OCI-LY1 (cell line): ENCODE measurements around the gene PPP2R1B.

Source experiments
- H2AFZ ChIP-seq: fragments of 200-600 bp; sonication (generic), shearing (Covaris generic); 2 replicates; pipeline ENCODE4 v1.6.0; 2014; ENCODE audit warnings: antibody characterized with exemption, mild to moderate bottlenecking, low read length
- H3F3A ChIP-seq: fragments of 200-600 bp; sonication (generic), shearing (Covaris generic); 2 replicates; pipeline ENCODE4 v1.6.0; 2014; ENCODE audit warnings: mild to moderate bottlenecking, antibody characterized with exemption, low read length, moderate library complexity; ENCODE audit not compliant: insufficient read depth
- H3K27ac ChIP-seq: fragments of 200-600 bp; sonication (generic); 2 replicates; pipeline ENCODE4 v1.5.1; 2014; ENCODE audit warnings: low read length, mixed run types, mild to moderate bottlenecking, low read depth; ENCODE audit not compliant: poor library complexity, severe bottlenecking
- H3K27me3 ChIP-seq: fragments of 200-600 bp; sonication (generic); 2 replicates; pipeline ENCODE4 v1.6.0; 2014; ENCODE audit warnings: antibody characterized with exemption, mild to moderate bottlenecking, low read length, moderate library complexity; ENCODE audit not compliant: insufficient read depth
- H3K36me3 ChIP-seq: fragments of 200-600 bp; sonication (generic); 2 replicates; pipeline ENCODE4 v1.6.1; 2014; ENCODE audit warnings: mild to moderate bottlenecking, antibody characterized with exemption, low read length, moderate library complexity, mixed read lengths; ENCODE audit not compliant: insufficient read depth
- H3K4me1 ChIP-seq: fragments of 200-600 bp; sonication (generic); 2 replicates; pipeline ENCODE4 v1.5.1; 2014; ENCODE audit warnings: mild to moderate bottlenecking, low read length, moderate library complexity; ENCODE audit not compliant: insufficient read depth, severe bottlenecking
- H3K4me2 ChIP-seq: fragments of 200-600 bp; sonication (generic), shearing (Covaris generic); 2 replicates; pipeline ENCODE4 v1.6.1; 2014; ENCODE audit warnings: low read length
- H3K4me3 ChIP-seq: fragments of 200-600 bp; sonication (generic); 2 replicates; pipeline ENCODE4 v1.5.1; 2014; ENCODE audit warnings: low read length, low read depth, mild to moderate bottlenecking, mixed read lengths; ENCODE audit not compliant: poor library complexity, severe bottlenecking
- H3K79me2 ChIP-seq: fragments of 200-600 bp; shearing (Covaris generic); 2 replicates; pipeline ENCODE4 v1.6.1; 2016; ENCODE audit warnings: mixed run types, low read length, mixed read lengths; ENCODE audit not compliant: insufficient read depth
- H3K9ac ChIP-seq: fragments of 200-600 bp; sonication (generic), shearing (Covaris generic); 2 replicates; pipeline ENCODE4 v1.6.1; 2014; ENCODE audit warnings: mild to moderate bottlenecking, low read length, mixed read lengths
- H3K9me2 ChIP-seq: fragments of 200-600 bp; sonication (generic), shearing (Covaris generic); 2 replicates; pipeline ENCODE4 v1.6.1; 2014; ENCODE audit warnings: low read depth, mild to moderate bottlenecking, low read length, mixed read lengths
- H3K9me3 ChIP-seq: fragments of 200-600 bp; shearing (Covaris generic); 2 replicates; pipeline ENCODE4 v1.6.1; 2014; ENCODE audit warnings: low read length, mixed read lengths
- H4K20me1 ChIP-seq: fragments of 200-600 bp; sonication (generic), shearing (Covaris generic); 2 replicates; pipeline ENCODE4 v1.6.0; 2016; ENCODE audit warnings: mild to moderate bottlenecking, low read length; ENCODE audit not compliant: insufficient read depth
- CTCF ChIP-seq: fragments of 200-600 bp; sonication (generic), shearing (Covaris generic); IDR thresholded peaks from 2 replicates; pipeline ENCODE4 v1.5.1; 2017; ENCODE audit warnings: mild to moderate bottlenecking, antibody characterized with exemption, low read length, moderate library complexity, mixed read lengths
- EZH2 ChIP-seq: fragments of 200-600 bp; sonication (generic), shearing (Covaris generic); IDR thresholded peaks from 2 replicates; pipeline ENCODE4 v1.8.0; 2017; ENCODE audit warnings: borderline replicate concordance, mixed run types, mild to moderate bottlenecking, antibody characterized with exemption, low read length, moderate library complexity, mixed read lengths

PPP2R1B gene

GRCh38 chr11:111726301-111726713, 39.9 kb downstream of the PPP2R1B start:
- Histone ChIP-seq H3F3A (no peaks in the 10 kb centered on the region), H3K27ac (no peak overlapping the region), H3K4me2 (no peak overlapping the region), H4K20me1 (no peaks in the 10 kb centered on the region), H3K27me3 (no peaks in the 10 kb centered on the region), H3K4me1 (no peaks in the 10 kb centered on the region), H3K4me3 (no peak overlapping the region), H3K36me3 (peaks cover 60% of the 10 kb centered on the region), H3K9ac (no peak overlapping the region), H2AFZ (no peak overlapping the region), H3K9me3 (no peaks in the 10 kb centered on the region), H3K79me2 (no peaks in the 10 kb centered on the region), H3K9me2 (no peaks in the 10 kb centered on the region)
- TF ChIP-seq CTCF, result no peak
- TF ChIP-seq EZH2, result no peak

GRCh38 chr11:111725621-111726020, 40.6 kb downstream of the PPP2R1B start:
- Histone ChIP-seq H3F3A (no peaks in the 10 kb centered on the region), H3K9me2 (no peaks in the 10 kb centered on the region), H3K79me2 (no peaks in the 10 kb centered on the region), H3K9me3 (no peaks in the 10 kb centered on the region), H3K27ac (no peak overlapping the region), H4K20me1 (no peaks in the 10 kb centered on the region), H3K4me1 (no peaks in the 10 kb centered on the region), H3K27me3 (no peaks in the 10 kb centered on the region), H3K9ac (no peak overlapping the region), H3K36me3 (peaks cover 67% of the 10 kb centered on the region), H3K4me2 (no peak overlapping the region), H3K4me3 (no peak overlapping the region), H2AFZ (no peak overlapping the region)
- TF ChIP-seq EZH2 (no peak), CTCF (no peak)

- Histone ChIP-seq H3K27ac (no peak overlapping the region), H3K9me3 (no peaks in the 10 kb centered on the region), H3K9me2 (no peaks in the 10 kb centered on the region), H3K4me3 (no peak overlapping the region), H3K79me2 (no peaks in the 10 kb centered on the region), H3K9ac (no peak overlapping the region), H4K20me1 (no peaks in the 10 kb centered on the region), H3K27me3 (no peaks in the 10 kb centered on the region), H3K36me3 (peaks cover 77% of the 10 kb centered on the region), H3K4me2 (no peak overlapping the region), H3K4me1 (no peaks in the 10 kb centered on the region), H3F3A (no peaks in the 10 kb centered on the region), H2AFZ (no peak overlapping the region)
- no peak for TF ChIP-seq CTCF
- no peak for TF ChIP-seq EZH2
These were observed 41.5 kb downstream of the PPP2R1B start for GRCh38 chr11:111724615-111725129.
